ENCODE results near the gene IPO11.

- TF ChIP-seq POLR2AphosphoS5 (IDR thresholded peaks at IDR 0.05) (no peak), POLR2A (IDR thresholded peaks at IDR 0.05) (no peak), CTCF (IDR thresholded peaks at IDR 0.05 in 8 of 11, conservative IDR thresholded peaks at IDR 0.05 in 3 of 11) (no peak)
These were observed 91.6 kb downstream of the IPO11 start for GRCh38 chr5:62504129-62504528.

Measured in spleen (tissue), 7 donors.